ENCODE measurements around the gene BTG1. TPM values are rescaled to one million over a fixed set of nuclear protein-coding genes. Genes with fewer than 3 reads are reported as not detected.

BTG1 gene
- total RNA-seq, 1 donor from 2014 or later = 79.8 TPM

- Mint-ChIP-seq H3K27ac (ENCODE audit: unreplicated experiment) (peak overlapping the region; percentile 98), H3K27me3 (ENCODE audit: unreplicated experiment) (peaks cover 16% of the 10 kb centered on the region), H3K9me3 (ENCODE audit: unreplicated experiment) (no peaks in the 10 kb centered on the region), H3K4me1 (ENCODE audit: unreplicated experiment) (peaks cover 34% of the 10 kb centered on the region), H3K4me3 (ENCODE audit: unreplicated experiment) (peak overlapping the region; percentile 99), H3K36me3 (ENCODE audit: low read depth, unreplicated experiment) (peaks cover 28% of the 10 kb centered on the region)
- no peak for DNase-seq (ENCODE audit: low spot score)
- TF ChIP-seq, protein P1, sequence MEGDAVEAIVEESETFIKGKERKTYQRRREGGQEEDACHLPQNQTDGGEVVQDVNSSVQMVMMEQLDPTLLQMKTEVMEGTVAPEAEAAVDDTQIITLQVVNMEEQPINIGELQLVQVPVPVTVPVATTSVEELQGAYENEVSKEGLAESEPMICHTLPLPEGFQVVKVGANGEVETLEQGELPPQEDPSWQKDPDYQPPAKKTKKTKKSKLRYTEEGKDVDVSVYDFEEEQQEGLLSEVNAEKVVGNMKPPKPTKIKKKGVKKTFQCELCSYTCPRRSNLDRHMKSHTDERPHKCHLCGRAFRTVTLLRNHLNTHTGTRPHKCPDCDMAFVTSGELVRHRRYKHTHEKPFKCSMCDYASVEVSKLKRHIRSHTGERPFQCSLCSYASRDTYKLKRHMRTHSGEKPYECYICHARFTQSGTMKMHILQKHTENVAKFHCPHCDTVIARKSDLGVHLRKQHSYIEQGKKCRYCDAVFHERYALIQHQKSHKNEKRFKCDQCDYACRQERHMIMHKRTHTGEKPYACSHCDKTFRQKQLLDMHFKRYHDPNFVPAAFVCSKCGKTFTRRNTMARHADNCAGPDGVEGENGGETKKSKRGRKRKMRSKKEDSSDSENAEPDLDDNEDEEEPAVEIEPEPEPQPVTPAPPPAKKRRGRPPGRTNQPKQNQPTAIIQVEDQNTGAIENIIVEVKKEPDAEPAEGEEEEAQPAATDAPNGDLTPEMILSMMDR (IDR thresholded peaks at IDR 0.05; ENCODE audit: unreplicated experiment) = peak; percentile 1
Measured at GRCh38 chr12:92145481-92145730, 240 bp downstream of the BTG1 start.

DNA sequence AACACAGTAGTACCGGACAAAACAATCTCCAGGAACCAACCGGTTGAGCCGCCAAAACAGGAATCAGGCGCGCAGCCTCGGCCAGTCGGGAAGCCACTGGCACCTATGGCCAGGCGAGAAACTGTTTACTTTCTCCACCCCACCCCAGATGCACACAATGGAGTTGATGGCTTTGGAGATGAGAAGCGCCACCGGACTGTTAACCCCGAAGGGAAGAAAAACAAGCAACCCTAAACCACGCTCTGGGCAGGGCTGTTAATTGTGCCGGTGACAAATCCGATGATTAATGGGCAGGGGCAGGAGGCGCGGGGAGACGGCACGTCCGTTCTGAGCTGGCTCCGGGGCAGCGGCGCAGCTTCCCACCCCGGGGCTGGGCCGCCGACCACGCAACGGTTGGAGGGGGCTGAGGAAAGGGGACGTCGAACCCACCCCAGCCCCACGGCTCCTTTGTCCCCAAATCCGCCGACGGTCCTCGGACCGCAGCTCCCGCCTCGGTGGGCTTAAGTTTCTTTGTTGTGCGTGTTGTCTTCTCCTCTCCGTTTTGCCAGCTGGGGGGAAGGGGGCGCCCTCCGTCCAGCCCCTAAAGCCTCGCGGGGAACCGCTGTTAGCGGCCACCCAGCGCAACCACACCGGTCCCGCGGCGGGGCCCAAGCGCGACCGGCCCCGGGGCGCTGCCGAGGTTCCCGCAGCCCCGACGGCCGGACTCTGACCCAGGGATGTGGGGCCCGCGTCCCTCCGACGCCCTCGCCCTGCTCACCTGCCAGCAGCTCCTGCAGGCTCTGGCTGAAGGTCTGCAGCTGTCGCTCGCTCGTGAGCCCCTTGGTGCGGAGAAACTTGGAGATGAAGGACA lies 790 bp downstream of the BTG1 start:
- peaks cover 31% of the 10 kb centered on the region for H3K36me3 Mint-ChIP-seq (ENCODE audit: low read depth, unreplicated experiment)
- TF ChIP-seq, protein P1 (IDR thresholded peaks at IDR 0.05; ENCODE audit: unreplicated experiment) = peak; percentile 21
- peak; percentile 49 for DNase-seq (ENCODE audit: low spot score)
- H3K4me3 Mint-ChIP-seq (ENCODE audit: unreplicated experiment) = peak overlapping the region; percentile 99
- H3K27ac Mint-ChIP-seq (ENCODE audit: unreplicated experiment) = peak overlapping the region; percentile 98
- peaks cover 38% of the 10 kb centered on the region for H3K4me1 Mint-ChIP-seq (ENCODE audit: unreplicated experiment)
- H3K9me3 Mint-ChIP-seq (ENCODE audit: unreplicated experiment) = no peaks in the 10 kb centered on the region
- peaks cover 18% of the 10 kb centered on the region for H3K27me3 Mint-ChIP-seq (ENCODE audit: unreplicated experiment)

- DNase-seq (ENCODE audit: low spot score) = peak; percentile 74
- Mint-ChIP-seq H3K9me3 (ENCODE audit: unreplicated experiment) (no peaks in the 10 kb centered on the region), H3K4me3 (ENCODE audit: unreplicated experiment) (peak overlapping the region; percentile 99), H3K4me1 (ENCODE audit: unreplicated experiment) (peaks cover 43% of the 10 kb centered on the region), H3K36me3 (ENCODE audit: low read depth, unreplicated experiment) (peaks cover 33% of the 10 kb centered on the region), H3K27me3 (ENCODE audit: unreplicated experiment) (peaks cover 18% of the 10 kb centered on the region), H3K27ac (ENCODE audit: unreplicated experiment) (peak overlapping the region; percentile 98)
- TF ChIP-seq, protein P1 (IDR thresholded peaks at IDR 0.05; ENCODE audit: unreplicated experiment) = peak; percentile 73
Measured at GRCh38 chr12:92143686-92144630, 1.7 kb downstream of the BTG1 start.

- TF ChIP-seq, protein P1 (IDR thresholded peaks at IDR 0.05; ENCODE audit: unreplicated experiment) = no peak
- H3K27ac Mint-ChIP-seq (ENCODE audit: unreplicated experiment) = peak overlapping the region; percentile 98
- peak overlapping the region; percentile 99 for H3K4me3 Mint-ChIP-seq (ENCODE audit: unreplicated experiment)
- H3K4me1 Mint-ChIP-seq (ENCODE audit: unreplicated experiment) = peaks cover 44% of the 10 kb centered on the region
- peaks cover 33% of the 10 kb centered on the region for H3K36me3 Mint-ChIP-seq (ENCODE audit: low read depth, unreplicated experiment)
- DNase-seq (ENCODE audit: low spot score) = no peak
- H3K9me3 Mint-ChIP-seq (ENCODE audit: unreplicated experiment) = no peaks in the 10 kb centered on the region
- peaks cover 18% of the 10 kb centered on the region for H3K27me3 Mint-ChIP-seq (ENCODE audit: unreplicated experiment)
Measured at GRCh38 chr12:92143258-92143657, 2.4 kb downstream of the BTG1 start.
